GM19467 (cell line): ENCODE data around the gene DGKD.

Experiments
- ATAC-seq: cut with Tn5 transposase; IDR thresholded peaks from one replicate; pipeline ENCODE4 v1.9.1; 2021; ENCODE audit warnings: mild to moderate bottlenecking, moderate library complexity; ENCODE audit not compliant: unreplicated experiment

Gene DGKD

DNA sequence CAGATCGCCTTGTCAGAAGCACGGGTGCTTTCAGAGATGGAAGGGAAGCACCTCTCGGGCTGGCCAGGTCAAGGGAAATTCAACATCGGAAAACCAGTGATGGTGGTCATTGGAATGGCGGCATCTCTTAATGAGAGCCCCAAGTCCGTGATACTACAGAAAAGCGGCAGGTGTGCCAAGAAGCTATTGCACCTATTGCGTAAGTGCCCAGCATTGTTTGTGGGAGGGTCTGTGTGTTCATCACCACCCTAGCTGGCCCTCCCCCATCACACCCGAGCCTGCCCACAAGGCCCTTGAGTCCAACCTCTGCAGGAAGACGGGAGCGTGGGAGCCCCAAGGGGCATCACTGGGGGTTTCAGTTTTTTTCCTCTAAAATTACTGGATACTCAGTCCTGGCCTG, 100.7 kb downstream of the DGKD start:
- no peak for ATAC-seq

DNA sequence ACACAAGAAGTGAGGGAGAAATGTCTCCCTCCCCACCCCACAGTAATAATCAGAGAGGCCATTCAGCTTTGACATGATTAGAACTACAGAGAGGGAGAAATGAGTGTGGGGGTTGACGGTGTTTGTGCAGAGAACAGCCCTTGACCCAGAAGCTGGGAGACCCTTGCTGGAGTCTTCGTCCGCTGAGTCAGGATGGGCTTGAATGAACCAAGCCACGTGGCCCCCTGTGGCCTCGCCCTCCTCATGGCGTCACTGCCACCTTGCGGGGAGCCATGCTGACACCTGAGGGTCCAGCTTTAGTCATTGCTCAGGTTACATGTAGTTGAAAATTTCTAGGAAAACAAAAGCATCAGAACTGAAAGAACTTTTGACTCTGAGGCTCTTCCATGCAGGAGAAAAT, 101.2 kb downstream of the DGKD start:
- ATAC-seq, result no peak

DNA sequence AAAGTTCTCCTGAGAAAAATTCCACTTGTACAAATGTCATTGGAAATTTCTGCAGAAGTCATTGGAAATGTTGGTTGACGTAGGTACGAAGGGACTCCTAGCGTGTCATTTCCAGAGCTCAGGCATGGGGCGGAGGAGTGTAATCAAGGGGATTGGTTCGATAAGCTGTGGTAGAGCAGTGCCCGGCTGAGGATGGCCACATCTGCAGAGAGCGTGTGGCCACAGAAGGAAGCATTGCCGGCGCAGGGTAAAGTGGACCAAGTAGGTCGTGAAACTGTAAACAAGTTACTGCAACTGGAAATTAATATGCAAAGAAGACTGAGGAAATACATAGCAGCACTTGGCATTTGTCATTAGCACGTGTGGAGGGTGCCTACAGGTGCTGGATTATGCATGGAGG, 101.8 kb downstream of the DGKD start:
- ATAC-seq, result no peak

DNA sequence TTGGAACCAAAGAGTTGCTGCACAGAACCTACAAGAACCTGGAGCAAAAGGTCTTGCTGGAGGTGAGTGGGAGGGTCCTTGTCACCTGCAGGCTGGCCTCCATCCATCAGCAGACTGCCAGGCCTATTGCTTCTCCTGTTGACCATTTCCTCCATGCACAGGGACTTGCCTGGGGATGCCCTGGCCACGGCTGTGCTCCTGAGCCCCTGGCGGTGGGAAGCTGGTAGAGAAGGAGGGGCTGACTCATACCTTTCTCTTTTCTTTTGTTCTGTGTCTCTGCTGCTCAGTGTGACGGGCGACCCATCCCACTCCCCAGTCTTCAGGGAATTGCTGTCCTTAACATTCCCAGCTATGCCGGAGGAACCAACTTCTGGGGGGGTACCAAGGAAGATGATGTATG, 102.6 kb downstream of the DGKD start:
- ATAC-seq, result no peak

DNA sequence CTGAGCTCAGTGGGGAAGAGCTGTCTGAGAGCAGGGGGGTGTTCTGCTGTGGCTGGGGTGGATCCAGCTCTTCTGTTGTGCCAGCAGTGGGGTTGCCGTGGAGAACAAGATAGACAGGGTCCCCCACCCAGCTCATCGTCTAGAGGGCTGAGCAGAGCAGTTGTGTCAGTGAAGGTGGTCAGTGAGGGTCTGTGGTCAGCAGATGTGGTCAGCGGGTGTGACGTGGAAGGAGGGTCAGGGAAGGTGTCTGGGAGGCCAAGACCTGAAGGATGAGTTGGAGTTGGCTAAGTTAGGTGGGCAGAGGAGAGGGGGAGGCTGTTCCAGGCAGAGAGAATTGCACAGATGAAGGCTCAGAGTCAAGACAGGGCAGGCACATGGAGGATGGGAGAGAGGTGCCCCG, 103.1 kb downstream of the DGKD start:
- ATAC-seq, result no peak

DNA sequence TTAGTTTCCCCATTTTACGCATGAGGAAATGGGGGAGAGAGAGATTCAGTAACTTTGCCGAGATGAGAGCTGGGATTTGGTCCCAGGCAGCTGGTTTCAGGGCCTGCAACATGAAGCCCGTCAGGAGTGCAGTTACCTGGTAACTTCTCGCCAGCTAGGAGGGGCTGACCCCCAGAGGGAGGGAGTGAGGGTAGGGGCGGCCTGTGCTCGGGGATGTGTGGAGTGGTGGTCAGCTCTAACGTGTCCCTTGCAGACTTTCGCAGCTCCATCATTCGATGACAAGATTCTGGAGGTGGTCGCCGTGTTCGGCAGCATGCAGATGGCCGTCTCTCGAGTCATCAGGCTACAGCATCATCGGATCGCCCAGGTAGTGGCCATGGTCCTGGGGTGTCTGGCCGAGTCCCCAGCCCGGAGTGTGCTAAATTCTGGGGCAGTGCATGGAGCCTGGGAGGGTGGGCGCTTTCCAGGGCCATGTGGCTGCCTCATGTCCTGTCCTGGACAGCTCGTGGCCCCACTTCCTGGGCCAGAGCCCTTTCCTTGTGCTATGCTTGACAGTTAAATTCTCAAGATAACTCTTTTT, 103.8 kb downstream of the DGKD start:
- ATAC-seq, result no peak

DNA sequence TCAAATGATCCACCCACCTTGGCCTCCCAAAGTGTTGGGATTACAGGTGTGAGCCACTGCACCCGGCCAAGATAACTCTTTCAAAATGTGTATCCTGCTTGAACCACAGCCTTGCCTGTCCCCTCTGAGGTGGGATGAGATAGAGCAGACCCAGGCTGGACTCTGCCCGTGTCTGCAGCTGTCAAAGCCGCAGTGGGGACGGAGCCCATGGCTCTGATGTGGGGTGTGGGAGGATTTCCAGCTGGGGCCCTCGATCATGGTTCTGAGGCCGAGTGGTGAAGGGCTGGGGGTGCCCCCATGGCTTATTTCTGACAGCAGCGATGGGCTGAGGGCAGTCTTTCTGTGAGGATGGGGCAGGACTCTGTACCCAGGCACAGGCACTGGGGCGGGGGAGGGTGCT, 104.5 kb downstream of the DGKD start:
- no peak for ATAC-seq

DNA sequence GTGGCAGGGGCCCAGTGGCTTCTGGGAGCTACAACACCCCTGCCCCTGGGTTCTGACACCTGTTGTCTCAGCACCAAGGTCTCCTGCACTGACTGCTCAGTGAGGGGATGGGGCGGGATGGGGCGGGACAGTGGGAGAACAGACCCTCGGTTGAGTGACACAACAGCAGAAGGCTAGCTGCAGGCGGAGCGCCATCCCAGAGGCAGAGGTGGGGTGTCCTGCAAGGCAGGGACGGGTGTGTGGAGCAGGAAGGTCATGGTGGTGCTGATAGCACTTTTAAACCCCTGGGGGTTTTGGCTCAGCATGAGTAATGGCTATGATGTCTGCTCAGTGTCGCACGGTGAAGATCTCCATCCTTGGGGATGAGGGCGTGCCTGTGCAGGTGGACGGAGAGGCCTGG, 105.1 kb downstream of the DGKD start:
- ATAC-seq, result no peak

DNA sequence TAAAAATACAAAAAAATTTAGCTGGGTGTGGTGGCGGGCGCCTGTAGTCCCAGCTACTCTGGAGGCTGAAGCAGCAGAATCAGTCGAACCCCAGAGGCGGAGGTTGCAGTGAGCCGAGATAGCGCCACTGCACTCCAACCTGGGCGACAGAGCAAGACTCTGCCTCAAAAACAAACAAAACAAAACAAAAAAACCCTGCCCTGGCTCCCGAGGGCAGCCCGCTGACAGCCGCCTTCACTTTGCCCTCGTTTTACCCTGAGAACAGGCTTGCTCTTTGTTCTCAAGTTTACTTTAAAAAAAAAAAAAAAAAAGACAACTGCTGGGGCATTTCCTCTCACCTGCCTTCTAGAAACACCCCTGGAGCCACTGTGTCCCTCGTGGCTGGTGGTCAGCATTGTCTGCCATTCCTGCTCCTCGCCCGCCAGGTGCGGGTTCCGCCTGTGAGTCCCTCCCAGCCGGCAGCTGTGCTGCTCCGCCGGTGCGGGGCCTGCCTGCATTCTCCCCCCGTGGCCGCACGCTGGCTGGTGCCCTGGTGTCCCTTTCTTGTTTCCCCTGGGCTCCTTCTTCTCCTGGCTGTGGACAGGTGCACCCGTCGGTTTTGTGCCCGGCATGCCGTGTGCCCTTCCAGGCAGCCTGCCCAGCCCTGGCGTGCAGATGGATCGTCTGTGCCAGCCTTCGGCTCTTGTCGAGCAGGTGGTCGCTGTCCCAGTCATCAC, 106.6 kb downstream of the DGKD start:
- ATAC-seq, result no peak

DNA sequence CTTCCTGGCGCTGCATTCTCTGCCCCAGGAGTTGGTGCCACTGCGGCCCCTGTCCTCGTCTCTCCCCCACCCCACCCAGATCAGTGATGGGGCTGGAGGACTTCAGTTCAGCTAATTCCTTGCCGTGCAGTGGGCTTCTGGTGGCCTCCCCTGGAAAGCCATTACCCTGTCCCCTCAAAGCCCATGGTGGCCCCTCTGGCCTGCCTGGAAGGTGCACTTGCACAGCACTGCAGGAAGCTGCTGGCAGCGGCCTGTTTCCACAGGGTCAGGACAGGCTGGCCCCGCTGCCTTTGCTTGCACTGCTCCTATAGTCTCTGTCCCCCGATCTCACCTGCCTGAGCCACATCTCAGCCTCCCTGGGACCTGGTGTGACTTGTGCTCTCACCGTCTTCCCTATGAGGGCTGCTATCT, 107.2 kb downstream of the DGKD start:
- ATAC-seq, result no peak

DNA sequence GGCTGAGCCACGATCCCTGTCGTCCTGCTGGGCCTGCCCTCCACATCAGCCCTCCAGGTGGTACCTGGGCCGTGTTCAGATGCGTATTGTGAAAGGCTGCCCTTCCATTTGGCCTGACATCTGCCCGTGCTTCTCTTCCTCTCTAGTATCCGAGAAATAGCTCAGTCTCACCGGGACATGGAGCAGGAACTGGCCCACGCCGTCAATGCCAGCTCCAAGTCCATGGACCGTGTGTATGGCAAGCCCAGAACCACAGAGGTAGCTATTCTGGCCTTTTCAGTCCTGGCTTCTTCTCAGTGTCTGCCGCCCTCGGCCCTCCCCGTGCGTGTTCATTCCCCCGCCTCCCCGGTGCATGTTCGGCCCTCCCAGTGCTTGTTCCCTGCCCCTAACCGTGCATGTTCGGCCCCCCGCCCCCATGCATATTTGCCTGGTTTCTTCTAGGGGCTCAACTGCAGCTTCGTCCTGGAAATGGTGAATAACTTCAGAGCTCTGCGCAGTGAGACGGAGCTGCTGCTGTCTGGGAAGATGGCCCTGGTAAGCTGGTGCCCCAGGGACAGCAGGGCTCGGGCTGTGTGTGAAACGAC, 108.0 kb downstream of the DGKD start:
- no peak for ATAC-seq

DNA sequence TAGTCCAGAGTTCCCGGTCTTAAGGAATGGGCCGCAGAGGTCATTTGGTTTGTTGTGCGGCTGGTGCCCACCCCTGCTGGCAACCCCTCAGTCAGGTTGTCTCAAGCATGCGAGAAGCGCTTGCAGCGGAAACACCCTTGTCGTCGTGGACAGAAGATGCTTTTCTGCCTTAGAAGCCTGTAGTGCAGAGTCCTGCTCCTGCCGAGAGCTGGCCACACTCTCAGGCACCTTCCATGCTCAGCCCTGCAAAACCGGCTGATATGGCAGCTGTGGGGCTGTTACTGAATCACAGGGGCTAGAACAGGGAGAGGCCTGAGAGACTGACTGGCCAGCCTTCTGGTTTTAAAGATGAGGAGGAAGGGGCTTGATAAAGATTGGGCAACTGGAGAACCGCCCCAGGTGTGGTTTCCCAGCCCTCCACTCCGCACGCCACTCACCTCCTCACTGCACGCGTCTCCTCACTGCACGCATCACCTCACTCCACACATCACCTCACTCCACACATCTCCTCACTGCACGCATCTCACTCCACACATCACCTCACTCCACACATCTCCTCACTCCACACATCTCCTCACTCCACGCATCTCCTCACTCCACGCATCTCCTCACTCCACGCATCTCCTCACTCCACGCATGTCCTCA, 108.7 kb downstream of the DGKD start:
- no peak for ATAC-seq

DNA sequence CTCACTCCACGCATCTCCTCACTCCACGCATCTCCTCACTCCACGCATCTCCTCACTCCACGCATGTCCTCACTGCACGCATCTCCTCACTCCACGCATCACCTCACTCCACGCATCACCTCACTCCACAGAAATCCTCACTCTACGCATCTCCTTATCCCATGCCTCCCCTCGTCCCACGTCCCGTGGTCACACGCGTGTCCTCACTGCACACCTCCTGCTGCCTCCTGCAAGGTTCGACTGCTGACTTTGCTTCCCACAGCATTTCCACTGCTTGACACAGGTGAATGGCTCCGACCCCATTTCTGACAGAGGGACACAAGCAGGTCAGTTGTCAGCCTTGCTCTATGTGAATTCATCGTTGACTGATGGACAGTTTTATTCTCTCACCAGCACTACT, 109.3 kb downstream of the DGKD start:
- no peak for ATAC-seq

DNA sequence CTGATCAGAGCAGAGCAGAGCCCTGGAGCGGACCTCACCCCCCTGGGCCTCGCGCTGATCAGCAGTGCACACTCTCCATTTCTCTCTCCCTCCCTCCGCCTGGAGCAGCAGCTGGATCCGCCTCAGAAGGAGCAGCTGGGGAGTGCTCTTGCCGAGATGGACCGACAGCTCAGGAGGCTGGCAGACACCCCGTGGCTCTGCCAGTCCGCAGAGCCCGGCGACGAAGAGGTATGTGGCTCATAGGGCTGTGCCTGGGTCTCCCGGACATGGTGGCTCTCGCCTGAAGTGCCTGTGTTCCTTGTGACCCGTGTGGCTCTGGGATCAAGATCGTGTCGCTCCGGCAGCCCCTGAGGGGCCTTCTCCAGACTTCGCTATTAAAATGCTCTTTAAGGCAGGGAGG, 109.8 kb downstream of the DGKD start:
- no peak for ATAC-seq

DNA sequence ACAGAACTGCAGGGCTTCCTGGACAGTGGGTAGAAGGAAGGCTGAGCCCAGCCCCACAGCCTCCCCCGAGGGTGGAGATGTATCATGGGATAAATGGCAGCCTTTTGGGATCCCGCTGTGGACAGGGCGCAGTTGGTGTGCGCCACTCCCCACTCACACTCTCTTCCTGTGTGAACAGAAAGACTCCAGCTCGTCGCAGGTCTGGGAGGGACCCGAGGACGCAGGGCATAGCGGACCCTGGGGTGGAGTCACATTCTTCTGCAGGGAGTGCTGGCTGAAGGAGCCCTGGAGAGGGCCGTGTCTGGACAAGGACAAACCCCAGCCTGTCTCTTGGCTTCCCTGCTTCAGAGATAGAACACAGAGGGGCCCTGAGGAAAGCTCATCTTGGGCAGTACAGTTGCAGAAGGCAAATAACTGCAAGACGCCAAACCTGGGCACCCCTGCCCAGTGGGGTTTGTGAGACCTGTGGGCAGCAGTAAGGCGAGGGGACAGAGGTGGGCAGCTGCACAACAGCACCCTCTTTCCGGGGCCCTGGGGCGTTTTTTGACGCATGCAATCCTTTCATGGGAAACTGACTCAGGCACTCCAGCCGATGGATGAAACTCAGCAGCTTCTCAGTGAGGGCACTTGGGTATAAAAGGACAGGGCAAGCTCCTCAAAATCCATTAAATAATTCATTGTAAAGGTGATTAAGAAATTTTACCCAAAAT, 110.4 kb downstream of the DGKD start:
- no peak for ATAC-seq

DNA sequence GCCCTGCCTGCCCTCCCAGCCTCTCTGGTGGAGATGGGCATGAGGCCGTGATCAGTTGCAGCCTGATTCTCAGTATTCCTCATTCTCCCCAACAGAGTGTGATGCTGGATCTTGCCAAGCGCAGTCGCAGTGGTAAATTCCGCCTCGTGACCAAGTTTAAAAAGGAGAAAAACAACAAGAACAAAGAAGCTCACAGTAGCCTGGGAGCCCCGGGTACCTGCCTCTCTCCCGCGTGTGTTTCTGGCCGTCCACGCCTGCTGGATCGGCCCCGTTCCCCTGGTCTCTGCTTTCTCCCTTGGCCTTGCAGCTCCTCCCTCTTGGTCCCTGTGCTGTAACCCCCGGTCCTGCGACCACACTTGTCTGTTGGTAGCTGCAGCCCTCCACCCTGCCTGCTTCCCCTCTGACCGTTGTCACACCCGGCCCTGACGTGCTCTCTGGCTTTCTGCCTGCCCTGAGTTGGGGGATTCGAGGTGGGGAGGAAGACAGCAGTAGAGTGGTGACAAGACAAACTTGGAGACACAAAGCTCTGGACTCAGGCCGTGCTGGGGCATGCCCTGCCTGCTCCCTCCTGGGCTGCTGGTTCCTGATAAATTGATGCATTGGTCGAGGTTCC, 112.8 kb downstream of the DGKD start:
- no peak for ATAC-seq

DNA sequence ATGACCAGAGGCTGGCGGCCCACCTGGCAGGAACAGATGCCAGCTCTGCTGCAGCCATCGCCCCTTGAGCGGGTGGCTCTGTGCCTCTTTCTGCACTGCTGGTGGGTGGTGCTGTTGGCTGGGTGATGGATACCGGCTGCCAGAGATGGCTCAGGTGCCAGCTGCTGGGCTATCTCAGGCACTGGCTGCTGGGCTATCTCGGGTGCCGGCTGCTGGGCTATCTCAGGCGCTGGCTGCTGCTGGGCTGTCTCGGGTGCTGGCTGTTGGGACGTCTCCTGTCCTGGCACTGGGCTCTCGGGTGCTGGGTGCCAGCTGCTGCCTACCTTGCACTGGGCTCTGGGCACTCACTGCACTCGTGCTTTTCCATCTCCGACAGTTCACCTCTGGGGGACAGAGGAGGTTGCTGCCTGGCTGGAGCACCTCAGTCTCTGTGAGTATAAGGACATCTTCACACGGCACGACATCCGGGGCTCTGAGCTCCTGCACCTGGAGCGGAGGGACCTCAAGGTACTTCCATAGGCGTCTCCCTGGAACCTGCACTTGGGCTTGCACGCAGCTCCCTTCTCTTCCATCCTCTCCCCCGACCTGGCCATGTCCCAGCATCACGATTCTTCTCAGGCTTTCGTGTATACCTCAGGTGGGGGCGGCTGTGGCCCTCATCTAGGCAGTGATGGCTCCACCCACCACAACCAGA, 113.9 kb downstream of the DGKD start:
- no peak for ATAC-seq

DNA sequence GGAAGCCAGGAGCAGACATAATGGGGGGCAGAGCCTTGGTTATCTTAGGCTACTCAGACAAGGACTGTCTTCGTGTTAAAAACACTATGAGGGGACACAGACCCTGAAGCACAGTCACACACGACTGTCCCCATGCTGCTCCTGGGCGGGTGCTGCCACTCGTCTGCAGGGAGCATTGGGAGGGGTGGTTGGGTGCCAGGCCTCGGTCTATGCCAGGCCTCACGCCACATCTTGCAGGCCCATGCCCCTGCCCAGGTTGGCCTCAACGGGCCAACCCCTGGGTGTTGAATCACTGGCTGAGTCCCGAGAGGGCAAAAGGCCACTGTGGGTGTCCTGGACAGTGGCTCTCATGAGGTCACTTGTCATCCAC, 114.4 kb downstream of the DGKD start:
- ATAC-seq, result no peak

DNA sequence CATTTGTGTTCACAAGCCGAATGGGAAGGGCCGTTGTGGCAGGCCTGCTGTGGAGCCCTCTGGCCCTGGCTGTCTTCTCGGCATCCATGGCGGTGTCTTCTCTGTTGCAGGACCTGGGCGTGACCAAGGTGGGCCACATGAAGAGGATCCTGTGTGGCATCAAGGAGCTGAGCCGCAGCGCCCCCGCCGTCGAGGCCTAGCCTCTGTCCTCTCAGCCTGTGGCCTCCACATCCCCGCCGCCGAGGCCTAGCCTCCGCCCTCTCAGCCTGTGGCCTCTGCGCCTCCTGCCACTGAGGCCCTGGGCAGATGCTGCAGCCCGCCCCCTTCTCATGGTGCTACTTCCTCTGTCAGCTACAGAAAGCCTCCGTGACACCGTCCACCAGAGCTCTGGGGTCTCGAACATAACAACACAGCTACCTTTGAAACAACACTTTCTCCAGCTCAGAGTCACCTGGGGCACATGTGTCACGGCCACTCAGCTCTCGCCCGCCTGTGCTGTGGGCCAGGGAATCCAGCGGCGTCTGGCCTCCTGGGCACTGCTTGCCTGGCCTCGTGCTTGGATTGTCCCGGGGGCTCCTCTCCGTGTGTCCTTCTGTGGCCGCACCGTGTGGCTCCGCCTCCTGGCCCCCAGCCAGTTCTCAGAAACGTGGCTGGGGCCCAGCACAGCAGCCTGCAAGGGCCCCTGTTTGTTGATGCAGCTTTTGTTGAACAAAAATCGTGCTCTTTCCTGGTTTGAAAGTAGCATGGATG, 115.1 kb downstream of the DGKD start:
- ATAC-seq, result no peak
